HepG2 (cell line): ENCODE results near the gene PCDHA9. TPM values are rescaled to one million over a fixed set of nuclear protein-coding genes. Genes with fewer than 3 reads are reported as not detected.
A peak's percentile ranks its signal among the peaks of the same experiment; 100 is the strongest.

Experiments used
- ATAC-seq: fragments of 200-7000 bp; cut with Tn5 transposase; 3 replicates; pipeline ENCODE4 v1.9.1; 2020; ENCODE audit warnings: mild to moderate bottlenecking, moderate library complexity
- BruUV-seq: library from RNA; stranded (reverse); fragments of 400-500 nt; replicated peaks from 2 replicates; lab custom pipeline; 2021; lab: Mats Ljungman, UMichigan
- CTCF ChIA-PET: fragments of 300-600 bp; formaldehyde crosslinking; extraction: SDS; loops from one replicate; lab custom pipeline; 2021; ENCODE audit warnings: low total read pairs, inconsistent platforms, low intra/inter-chr PET ratio; lab: Yijun Ruan, JAX
- POLR2A ChIA-PET: fragments of 350-600 bp; sonication (Branson Sonifier 250); formaldehyde crosslinking; loops from one replicate; lab custom pipeline; 2020; ENCODE audit warnings: antibody characterized with exemption, inconsistent platforms; lab: Yijun Ruan, JAX
- DNase-seq: peaks from one replicate; pipeline ENCODE4 v3.0.0-alpha.2; 2015; ENCODE audit warnings: low spot score
- FAIRE-seq: peaks from 3 replicates; lab custom pipeline; 2011; peaks lifted over from hg19 to GRCh38; lab: Jason Lieb, UNC
- H2AFZ ChIP-seq: one replicate; pipeline ENCODE4 v1.6.1; 2011; ENCODE audit warnings: low read length, inconsistent platforms
- H3K27ac ChIP-seq: fragments of 300-600 bp; 3 replicates; pipeline ENCODE4 v1.8.0; 2011; ENCODE audit warnings: mixed run types, mild to moderate bottlenecking, mixed read lengths, low read length, inconsistent platforms; ENCODE audit not compliant: insufficient read depth; ENCODE audit errors: extremely low read length
- H3K27me3 ChIP-seq, 2 experiments: fragments of 200-600 bp in 1 of 2; 2 replicates in 1 of 2; 3 replicates in 1 of 2; pipeline versions ENCODE4 v1.6.0 to v1.8.0; 2011; ENCODE audit warnings: low read length in 2 of 2, mild to moderate bottlenecking in 2 of 2, moderate library complexity in 2 of 2, inconsistent platforms in 1 of 2; ENCODE audit not compliant: insufficient read depth in 2 of 2, control insufficient read depth in 1 of 2
- H3K36me3 ChIP-seq, 2 experiments: fragments of 200-600 bp in 1 of 2; replicated peaks in 1 of 2; 2 replicates in 1 of 2; 3 replicates in 1 of 2; pipeline versions ENCODE4 v1.5.1 to v1.8.0; 2011; ENCODE audit warnings: low read length in 2 of 2, inconsistent platforms in 1 of 2; ENCODE audit not compliant: insufficient read depth in 2 of 2, control insufficient read depth in 1 of 2
- H3K4me1 ChIP-seq: 2 replicates; pipeline ENCODE4 v1.5.1; 2012; ENCODE audit warnings: low read length, inconsistent platforms; ENCODE audit not compliant: insufficient read depth
- H3K4me2 ChIP-seq: 2 replicates; pipeline ENCODE4 v1.6.0; 2011; ENCODE audit warnings: low read depth, low read length, inconsistent platforms
- H3K4me3 ChIP-seq, 3 experiments: fragments of 200-600 bp in 1 of 3; sonication (generic), shearing (Covaris generic) in 1 of 3; replicated peaks in 1 of 3; 2 replicates each; pipeline ENCODE4 v1.5.1; 2011 to 2016; ENCODE audit warnings: low read length in 3 of 3, inconsistent platforms in 2 of 3, low read depth in 2 of 3, mild to moderate bottlenecking in 2 of 3, control low read depth in 1 of 3, mixed read lengths in 1 of 3; ENCODE audit not compliant: insufficient read depth in 1 of 3
- H3K79me2 ChIP-seq: one replicate; pipeline ENCODE4 v1.6.1; 2011; ENCODE audit warnings: low read length, inconsistent platforms; ENCODE audit not compliant: insufficient read depth
- H3K9ac ChIP-seq: 2 replicates; pipeline ENCODE4 v1.6.0; 2011; ENCODE audit warnings: mild to moderate bottlenecking, low read depth, low read length, inconsistent platforms; ENCODE audit not compliant: insufficient read depth
- H3K9me3 ChIP-seq: 2 replicates; pipeline ENCODE4 v1.5.1; 2012; ENCODE audit warnings: mild to moderate bottlenecking, low read length
- H4K20me1 ChIP-seq: 2 replicates; pipeline ENCODE4 v1.6.0; 2011; ENCODE audit warnings: inconsistent platforms, mild to moderate bottlenecking, low read length, moderate library complexity; ENCODE audit not compliant: insufficient read depth
- ATRX ChIP-seq: sonication (generic); formaldehyde crosslinking; IDR thresholded peaks from 2 replicates; pipeline ENCODE4 v1.4.0; 2020; ENCODE audit warnings: missing genetic modification reagents, borderline replicate concordance
- CBX2 ChIP-seq, 2 experiments: fragments of 200-600 bp in 1 of 2; sonication (generic); formaldehyde crosslinking in 1 of 2; IDR thresholded peaks; 2 replicates each; pipeline versions ENCODE4 v1.7.0 to v1.8.1; 2018 to 2022; ENCODE audit warnings: low read depth in 2 of 2, low read length in 1 of 2, mild to moderate bottlenecking in 1 of 2, missing genetic modification reagents in 1 of 2
- CEBPG ChIP-seq: IDR thresholded peaks from 2 replicates; pipeline ENCODE4 v1.6.1; 2016
- CTCF ChIP-seq: sonication (generic); formaldehyde crosslinking; IDR thresholded peaks from 2 replicates; pipeline ENCODE4 v1.5.0; 2020; ENCODE audit warnings: mild to moderate bottlenecking, missing genetic modification reagents, moderate library complexity
- GABPA ChIP-seq, 2 experiments: IDR thresholded peaks; 2 replicates each; pipeline ENCODE4 v1.6.1; 2011 to 2016; ENCODE audit warnings: low read depth in 2 of 2, low read length in 1 of 2, missing biosample characterization in 1 of 2, missing genetic modification characterization in 1 of 2
- HMGXB4 ChIP-seq, 2 experiments: sonication (generic) in 1 of 2; formaldehyde crosslinking in 1 of 2; IDR thresholded peaks; 2 replicates each; pipeline versions ENCODE4 v1.4.0 to v1.6.1; 2018 to 2020; ENCODE audit warnings: missing genetic modification reagents in 2 of 2, borderline replicate concordance in 1 of 2, low read depth in 1 of 2, mild to moderate bottlenecking in 1 of 2, missing biosample characterization in 1 of 2
- HNF4A ChIP-seq: sonication (generic); formaldehyde crosslinking; IDR thresholded peaks from 2 replicates; pipeline ENCODE4 v1.4.0; 2020; ENCODE audit warnings: missing genetic modification reagents
- HOXA3 ChIP-seq: sonication (generic); formaldehyde crosslinking; IDR thresholded peaks from 2 replicates; pipeline ENCODE4 v1.5.0; 2020; ENCODE audit warnings: missing genetic modification reagents
- HOXA7 ChIP-seq: sonication (generic); formaldehyde crosslinking; IDR thresholded peaks from 2 replicates; pipeline ENCODE4 v1.8.1; 2022; ENCODE audit warnings: mild to moderate bottlenecking, missing genetic modification reagents, moderate library complexity
- KLF15 ChIP-seq: sonication (generic); formaldehyde crosslinking; IDR thresholded peaks from 2 replicates; pipeline ENCODE4 v1.8.1; 2023; ENCODE audit warnings: borderline replicate concordance, mild to moderate bottlenecking, inconsistent platforms, missing genetic modification reagents, mixed read lengths
- SP1 ChIP-seq, 2 experiments: fragments of 450-650 bp in 1 of 2; sonication (generic) in 1 of 2; formaldehyde crosslinking in 1 of 2; IDR thresholded peaks; 2 replicates each; pipeline versions ENCODE4 v1.4.0 to v1.6.1; 2016 to 2020; ENCODE audit warnings: missing genetic modification reagents in 1 of 2
- STAG1 ChIP-seq: sonication (generic); formaldehyde crosslinking; IDR thresholded peaks from 2 replicates; pipeline ENCODE4 v1.4.0; 2020; ENCODE audit warnings: missing genetic modification reagents
- XRCC5 ChIP-seq: fragments of 200-400 bp; formaldehyde crosslinking; optimal IDR thresholded peaks from 2 replicates; pipeline ENCODE3; 2017; ENCODE audit warnings: mild to moderate bottlenecking, low read length
- ZNF24 ChIP-seq: fragments of 450-650 bp; IDR thresholded peaks from 2 replicates; pipeline ENCODE4 v1.6.1; 2017; ENCODE audit warnings: antibody characterized with exemption, mild to moderate bottlenecking
- ZNF350 ChIP-seq: sonication (generic); formaldehyde crosslinking; IDR thresholded peaks from 2 replicates; pipeline ENCODE4 v1.4.0; 2020; ENCODE audit warnings: mild to moderate bottlenecking, low read depth, missing genetic modification reagents, borderline replicate concordance
- ZNF770 ChIP-seq: sonication (generic); formaldehyde crosslinking; IDR thresholded peaks from 2 replicates; pipeline ENCODE4 v1.5.0; 2020; ENCODE audit warnings: mild to moderate bottlenecking, missing genetic modification reagents
- WGBS: methylation state at CpG from one replicate; pipeline ENCODE4 v1.1.6; 2017; ENCODE audit warnings: low lambda C conversion rate; 5-methylcytosine and 5-hydroxymethylcytosine counted together
- in situ Hi-C: cut with HindIII; loops from 2 replicates; pipeline ENCODE4 v1.10.0; 2017; ENCODE audit warnings: low pct_unique_long_range_greater_than_20kb; ENCODE audit not compliant: extremely low pct_ligation_motif_present
- intact Hi-C: fragments of 100-400 bp; cut with micrococcal nuclease; formaldehyde crosslinking; loops from one replicate; pipeline ENCODE4 v1.10.0; 2022; ENCODE audit not compliant: unreplicated experiment
- polyA plus RNA-seq, 8 experiments: library from polyadenylated mRNA; depleted of rRNA in 3 of 8; stranded (reverse) in 7 of 8; unstranded in 1 of 8; fragments of >200 nt; fragmentation: Illumina TruSeq in 4 of 8; extraction: Trizol in 4 of 8; gene quantifications; 2 replicates each; pipeline versions ENCODE4 v1.2.1 to v1.2.3, GENCODE V29; 2011 to 2016; ENCODE audit warnings: low read depth in 4 of 8, missing spikeins in 1 of 8, mixed read lengths in 1 of 8; ENCODE audit not compliant: insufficient read depth in 1 of 8
- total RNA-seq, 5 experiments: library from RNA; depleted of rRNA; stranded (reverse); fragments of >200 nt; fragmentation: Illumina TruSeq; extraction: Trizol; gene quantifications; 2 replicates each; pipeline ENCODE4 v1.2.3, GENCODE V29; 2016; ENCODE audit warnings: low read depth in 1 of 5

PCDHA9 gene
- total and polyA plus RNA-seq, 2 of the 13 experiments (the other 11 are each of a cell fraction or from before 2014, with no cell fraction given), result 0.03 TPM; not detected in 1

- ChIA-PET CTCF (interaction anchor here (2.4 kb wide), 1 partner anchor 200 kb away, joined by 37 read pairs; no protein-coding TSS in a partner anchor), POLR2A (no interaction called here)
- Histone ChIP-seq H3K4me3 (peak within 1 kb of the TSS in 2 of 3 experiments; percentile 28 to 49; a peak in 3 of 6 replicates), H3K9ac (no peak within 1 kb of the TSS), H3K27me3 (no peaks in the 10 kb centered on the region), H2AFZ (no peak within 1 kb of the TSS), H3K27ac (no peak within 1 kb of the TSS), H3K9me3 (no peaks in the 10 kb centered on the region), H3K4me1 (no peaks in the 10 kb centered on the region), H3K36me3 (no peaks in the 10 kb centered on the region), H3K4me2 (peak within 1 kb of the TSS; percentile 42; the same call in 1 of the 2 replicates), H4K20me1 (no peaks in the 10 kb centered on the region), H3K79me2 (no peaks in the 10 kb centered on the region)
- ATAC-seq (peak; percentile 89), DNase-seq (peak; percentile 48), FAIRE-seq (peak; percentile 76)
- no TSS peak for BruUV-seq
- in situ Hi-C loops, result no loop called here
- intact Hi-C loops, result loop anchor here (1.0 to 2.0 kb wide), 2 partner anchors 28 to 200 kb away; partner anchors contain the start of gene PCDHA11
- WGBS, result 30% methylated on average over 30 of the region's 47 CpGs
- TF ChIP-seq HOXA3 (CRISPR knock-in tag), result 0 out of 2 replicates have a peak, but pooled peaks have one; percentile 10
- TF ChIP-seq ZNF770 (CRISPR knock-in tag), result no peak
- TF ChIP-seq CTCF, result peak; percentile 65
- no peak for TF ChIP-seq HOXA7 (CRISPR knock-in tag)
- TF ChIP-seq GABPA (IDR thresholded peaks at IDR 0.05; ENCODE audit: low read depth, low read length), result no peak
- peak; percentile 42; the same call in 1 of the 2 replicates for TF ChIP-seq GABPA (CRISPR knock-in tag; IDR thresholded peaks at IDR 0.05; ENCODE audit: low read depth)
- peak; percentile 29; the same call in 1 of the 2 replicates for TF ChIP-seq HNF4A (CRISPR knock-in tag)
- 0 out of 4 replicates have a peak, but pooled peaks of 1 of the 2 experiments have one; percentile 38 for TF ChIP-seq HMGXB4 (CRISPR knock-in tag; IDR thresholded peaks at IDR 0.05; ENCODE audit: borderline replicate concordance in 1 of 2, low read depth in 1 of 2)
- peak; percentile 59 for TF ChIP-seq STAG1 (CRISPR knock-in tag)
- TF ChIP-seq CEBPG (CRISPR knock-in tag), result 0 out of 2 replicates have a peak, but pooled peaks have one; percentile 20
- no peak for TF ChIP-seq ATRX
- TF ChIP-seq XRCC5, result peak; percentile 48
- no peak for TF ChIP-seq KLF15 (CRISPR knock-in tag)
- no peak for TF ChIP-seq ZNF24
- TF ChIP-seq SP1 (IDR thresholded peaks at IDR 0.05), result no peak
- TF ChIP-seq SP1 (CRISPR knock-in tag; IDR thresholded peaks at IDR 0.05), result no peak
- TF ChIP-seq CBX2 (IDR thresholded peaks at IDR 0.05; ENCODE audit: low read depth, low read length), result no peak
- TF ChIP-seq CBX2 (CRISPR knock-in tag; IDR thresholded peaks at IDR 0.05; ENCODE audit: low read depth), result no peak
- peak; percentile 43; the same call in 1 of the 2 replicates for TF ChIP-seq ZNF350 (CRISPR knock-in tag)
Measured at GRCh38 chr5:140840978-140841962, 6.9 kb upstream of the PCDHA9 start, which contains the start of gene PCDHA8. PCDHA8 (plus strand) TSS chr5:140841187; CDS start chr5:140841322, 135 bp downstream.
